KMS-11 (cell line): ENCODE results near the gene XIST.

ENCODE experiments used
- H2AFZ ChIP-seq: fragments of 200-600 bp; sonication (generic); 2 replicates; pipeline ENCODE4 v1.6.1; 2016; ENCODE audit warnings: antibody characterized with exemption, mixed run types, low read depth
- H3K27ac ChIP-seq: fragments of 200-600 bp; sonication (generic); 2 replicates; pipeline ENCODE4 v1.6.1; 2016; ENCODE audit warnings: mild to moderate bottlenecking, mixed run types
- H3K27me3 ChIP-seq: fragments of 200-600 bp; sonication (generic); 2 replicates; pipeline ENCODE4 v1.6.1; 2017; ENCODE audit warnings: mild to moderate bottlenecking, low read depth, mixed run types, moderate library complexity; ENCODE audit not compliant: insufficient read depth
- H3K36me3 ChIP-seq: fragments of 200-600 bp; sonication (generic); 2 replicates; pipeline ENCODE4 v1.6.1; 2017; ENCODE audit warnings: mild to moderate bottlenecking, mixed run types; ENCODE audit not compliant: insufficient read depth
- H3K4me1 ChIP-seq: fragments of 200-600 bp; sonication (generic); 2 replicates; pipeline ENCODE4 v1.6.1; 2016; ENCODE audit warnings: mild to moderate bottlenecking, low read depth, mixed run types; ENCODE audit not compliant: poor library complexity, severe bottlenecking
- H3K4me2 ChIP-seq: fragments of 200-600 bp; sonication (generic); 2 replicates; pipeline ENCODE4 v1.7.0; 2016; ENCODE audit warnings: mild to moderate bottlenecking, mixed run types
- H3K4me3 ChIP-seq: fragments of 200-600 bp; sonication (generic); IDR thresholded peaks from 2 replicates; pipeline ENCODE4 v1.6.1; 2017; ENCODE audit warnings: low read depth, low read length, mixed read lengths; ENCODE audit not compliant: insufficient read depth
- H3K79me2 ChIP-seq: fragments of 200-600 bp; sonication (generic); 2 replicates; pipeline ENCODE4 v1.6.1; 2016; ENCODE audit warnings: low read depth, mixed run types; ENCODE audit not compliant: insufficient read depth
- H3K9ac ChIP-seq: fragments of 200-600 bp; sonication (generic); 2 replicates; pipeline ENCODE4 v1.6.1; 2016; ENCODE audit warnings: mild to moderate bottlenecking, mixed run types
- H4K20me1 ChIP-seq: fragments of 200-600 bp; sonication (generic); 2 replicates; pipeline ENCODE4 v1.6.1; 2016; ENCODE audit warnings: mild to moderate bottlenecking, mixed run types; ENCODE audit not compliant: insufficient read depth
- TF ChIP-seq, protein P1 (sequence below): fragments of 200-600 bp; sonication (generic); conservative IDR thresholded peaks from 2 replicates; pipeline ENCODE4 v1.6.1; 2017; ENCODE audit warnings: low read depth, mild to moderate bottlenecking, antibody characterized with exemption, low read length, moderate library complexity, mixed read lengths

The XIST gene

GRCh38 chrX:73830489-73831414 is 21.8 kb downstream of the XIST start:
- H2AFZ ChIP-seq = no peak overlapping the region
- no peaks in the 10 kb centered on the region for H3K4me1 ChIP-seq
- H3K36me3 ChIP-seq = no peaks in the 10 kb centered on the region
- TF ChIP-seq, protein P1, sequence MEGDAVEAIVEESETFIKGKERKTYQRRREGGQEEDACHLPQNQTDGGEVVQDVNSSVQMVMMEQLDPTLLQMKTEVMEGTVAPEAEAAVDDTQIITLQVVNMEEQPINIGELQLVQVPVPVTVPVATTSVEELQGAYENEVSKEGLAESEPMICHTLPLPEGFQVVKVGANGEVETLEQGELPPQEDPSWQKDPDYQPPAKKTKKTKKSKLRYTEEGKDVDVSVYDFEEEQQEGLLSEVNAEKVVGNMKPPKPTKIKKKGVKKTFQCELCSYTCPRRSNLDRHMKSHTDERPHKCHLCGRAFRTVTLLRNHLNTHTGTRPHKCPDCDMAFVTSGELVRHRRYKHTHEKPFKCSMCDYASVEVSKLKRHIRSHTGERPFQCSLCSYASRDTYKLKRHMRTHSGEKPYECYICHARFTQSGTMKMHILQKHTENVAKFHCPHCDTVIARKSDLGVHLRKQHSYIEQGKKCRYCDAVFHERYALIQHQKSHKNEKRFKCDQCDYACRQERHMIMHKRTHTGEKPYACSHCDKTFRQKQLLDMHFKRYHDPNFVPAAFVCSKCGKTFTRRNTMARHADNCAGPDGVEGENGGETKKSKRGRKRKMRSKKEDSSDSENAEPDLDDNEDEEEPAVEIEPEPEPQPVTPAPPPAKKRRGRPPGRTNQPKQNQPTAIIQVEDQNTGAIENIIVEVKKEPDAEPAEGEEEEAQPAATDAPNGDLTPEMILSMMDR = no peak
- no peak overlapping the region for H3K27ac ChIP-seq
- H3K4me3 ChIP-seq = no peak overlapping the region
- H3K27me3 ChIP-seq = no peaks in the 10 kb centered on the region
- no peak overlapping the region for H3K4me2 ChIP-seq
- no peaks in the 10 kb centered on the region for H3K79me2 ChIP-seq
- H3K9ac ChIP-seq = no peak overlapping the region
- no peaks in the 10 kb centered on the region for H4K20me1 ChIP-seq

DNA sequence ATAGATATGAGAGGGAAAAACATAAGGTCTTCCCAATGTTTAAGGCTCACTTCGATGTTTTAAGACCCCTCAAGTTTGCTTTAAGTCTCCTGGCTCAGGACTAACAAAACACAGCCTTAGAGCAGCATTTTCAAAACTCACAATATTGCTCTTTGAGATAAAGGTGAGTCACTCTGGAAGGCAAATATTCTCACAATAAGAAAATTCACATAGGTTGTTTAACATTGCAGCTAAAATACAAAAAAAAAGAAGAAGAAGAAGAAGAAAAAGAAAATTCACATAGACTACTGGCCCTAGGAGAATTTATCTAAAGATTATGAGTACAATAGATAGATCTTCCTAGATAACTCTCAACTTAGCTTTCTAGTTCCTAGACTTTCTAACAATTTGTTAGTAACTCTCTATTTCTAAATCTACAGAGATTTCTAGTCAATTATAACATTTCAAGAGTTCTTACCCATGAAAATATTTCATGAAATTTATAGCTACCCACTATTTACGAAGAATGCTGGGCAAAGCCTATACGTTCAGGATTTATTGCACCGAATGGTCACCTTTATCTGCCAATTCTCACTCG is 22.5 kb downstream of the XIST start:
- H3K9ac ChIP-seq = no peak overlapping the region
- H3K36me3 ChIP-seq = no peaks in the 10 kb centered on the region
- H3K79me2 ChIP-seq = no peaks in the 10 kb centered on the region
- TF ChIP-seq, protein P1 = no peak
- H3K27ac ChIP-seq = no peak overlapping the region
- no peaks in the 10 kb centered on the region for H3K4me1 ChIP-seq
- no peak overlapping the region for H3K4me2 ChIP-seq
- no peaks in the 10 kb centered on the region for H4K20me1 ChIP-seq
- no peak overlapping the region for H3K4me3 ChIP-seq
- no peaks in the 10 kb centered on the region for H3K27me3 ChIP-seq
- H2AFZ ChIP-seq = no peak overlapping the region

- TF ChIP-seq, protein P1 = no peak
- Histone ChIP-seq H3K27ac (no peak overlapping the region), H2AFZ (no peak overlapping the region), H3K4me1 (no peaks in the 10 kb centered on the region), H3K4me2 (no peak overlapping the region), H3K79me2 (no peaks in the 10 kb centered on the region), H3K9ac (no peak overlapping the region), H3K27me3 (no peaks in the 10 kb centered on the region), H3K36me3 (no peaks in the 10 kb centered on the region), H3K4me3 (no peak overlapping the region), H4K20me1 (no peaks in the 10 kb centered on the region)
These were observed 24.3 kb downstream of the XIST start for GRCh38 chrX:73828080-73828720.

GRCh38 chrX:73827406-73827805 is 25.1 kb downstream of the XIST start:
- H3K4me2 ChIP-seq = no peak overlapping the region
- H3K9ac ChIP-seq = no peak overlapping the region
- TF ChIP-seq, protein P1 = no peak
- H3K36me3 ChIP-seq = no peaks in the 10 kb centered on the region
- no peak overlapping the region for H2AFZ ChIP-seq
- no peaks in the 10 kb centered on the region for H3K79me2 ChIP-seq
- no peaks in the 10 kb centered on the region for H4K20me1 ChIP-seq
- H3K27ac ChIP-seq = no peak overlapping the region
- no peak overlapping the region for H3K4me3 ChIP-seq
- no peaks in the 10 kb centered on the region for H3K4me1 ChIP-seq
- no peaks in the 10 kb centered on the region for H3K27me3 ChIP-seq
